Stimulated activated CD4-positive, alpha-beta T cell treated with anti-CD3 and anti-CD28 coated beads, TNF-alpha, amount 100 ng/mL, for 4 hours (primary cell): ENCODE results near the gene WDFY2.
"Not testable (repeated sequence)": the region's sequence is repeated elsewhere in the genome, so short reads cannot be mapped to it uniquely, and the experiment has no call there.

ENCODE experiments used
- DNase-seq, 3 experiments: peaks; one replicate each; pipeline ENCODE4 v3.0.0-alpha.2; 2020; ENCODE audit warnings: low read depth in 3 of 3

The WDFY2 gene

GRCh38 chr13:51666374-51666773 is 82.1 kb downstream of the WDFY2 start:
- no peak for DNase-seq

- no peak for DNase-seq
These were observed 82.6 kb downstream of the WDFY2 start for GRCh38 chr13:51666839-51667238.

- DNase-seq: no peak
These were observed 84.4 kb downstream of the WDFY2 start for GRCh38 chr13:51668580-51669195.

GRCh38 chr13:51673165-51673564 is 88.9 kb downstream of the WDFY2 start:
- DNase-seq: no peak

- DNase-seq: no peak
These were observed 90.0 kb downstream of the WDFY2 start for GRCh38 chr13:51674276-51674675.

GRCh38 chr13:51675385-51675784 is 91.1 kb downstream of the WDFY2 start:
- DNase-seq: no peak

GRCh38 chr13:51675877-51676276 is 91.6 kb downstream of the WDFY2 start:
- no peak for DNase-seq

GRCh38 chr13:51676739-51677138 is 92.5 kb downstream of the WDFY2 start:
- DNase-seq: no peak

- no peak for DNase-seq
These were observed 94.2 kb downstream of the WDFY2 start for GRCh38 chr13:51678420-51678819.

- no peak for DNase-seq
These were observed 95.4 kb downstream of the WDFY2 start for GRCh38 chr13:51679616-51680015.

GRCh38 chr13:51681037-51681678 is 96.9 kb downstream of the WDFY2 start:
- DNase-seq: no peak

- no peak for DNase-seq
These were observed 98.4 kb downstream of the WDFY2 start for GRCh38 chr13:51682686-51683085.

GRCh38 chr13:51683597-51683996 is 99.3 kb downstream of the WDFY2 start:
- no peak for DNase-seq

- DNase-seq: no peak
These were observed 99.8 kb downstream of the WDFY2 start for GRCh38 chr13:51684076-51684475.

GRCh38 chr13:51687947-51688714 is 103.9 kb downstream of the WDFY2 start:
- DNase-seq: no peak

GRCh38 chr13:51688937-51689662 is 104.8 kb downstream of the WDFY2 start:
- no peak for DNase-seq

- DNase-seq: no peak
These were observed 105.4 kb downstream of the WDFY2 start for GRCh38 chr13:51689663-51689996.

- not testable (repeated sequence) for DNase-seq
These were observed 111.4 kb downstream of the WDFY2 start for GRCh38 chr13:51695677-51696076.

GRCh38 chr13:51697181-51697580 is 112.9 kb downstream of the WDFY2 start:
- no peak for DNase-seq

GRCh38 chr13:51697855-51698254 is 113.6 kb downstream of the WDFY2 start:
- DNase-seq: no peak

GRCh38 chr13:51698352-51698751 is 114.1 kb downstream of the WDFY2 start:
- DNase-seq: no peak
